Endothelial cell (in vitro differentiated cells): ENCODE measurements around the gene PARP3. TPM values are rescaled to one million over a fixed set of nuclear protein-coding genes. Genes with fewer than 3 reads are reported as not detected.
A peak's percentile ranks its signal among the peaks of the same experiment; 100 is the strongest.

ENCODE experiments used
- DNase-seq: peaks from one replicate; pipeline ENCODE4 v3.0.0; 2021; ENCODE audit warnings: low spot score
- H3K27ac Mint-ChIP-seq: one replicate; pipeline ENCODE4 v1.8.0; 2021; ENCODE audit warnings: mixed read lengths, inconsistent platforms; ENCODE audit not compliant: unreplicated experiment
- H3K27me3 Mint-ChIP-seq: one replicate; pipeline ENCODE4 v1.8.0; 2021; ENCODE audit warnings: mild to moderate bottlenecking, moderate library complexity, mixed read lengths, inconsistent platforms; ENCODE audit not compliant: unreplicated experiment
- H3K36me3 Mint-ChIP-seq: one replicate; pipeline ENCODE4 v1.8.0; 2021; ENCODE audit warnings: mild to moderate bottlenecking, low read depth, mixed read lengths, inconsistent platforms; ENCODE audit not compliant: unreplicated experiment
- H3K4me1 Mint-ChIP-seq: one replicate; pipeline ENCODE4 v1.8.0; 2021; ENCODE audit warnings: mild to moderate bottlenecking, mixed read lengths, inconsistent platforms; ENCODE audit not compliant: unreplicated experiment
- H3K4me3 Mint-ChIP-seq: one replicate; pipeline ENCODE4 v1.8.0; 2021; ENCODE audit warnings: mild to moderate bottlenecking, mixed read lengths, inconsistent platforms; ENCODE audit not compliant: unreplicated experiment
- H3K9me3 Mint-ChIP-seq: one replicate; pipeline ENCODE4 v1.8.0; 2021; ENCODE audit warnings: mixed read lengths, inconsistent platforms; ENCODE audit not compliant: unreplicated experiment
- total RNA-seq: library from RNA; stranded (reverse); fragmentation: NEBNext Ultra II Directional; extraction: Animal tissue kit (Norgen Biotek cat#: 25700); gene quantifications from one replicate; pipeline ENCODE4 v1.2.1, GENCODE V29; 2021; ENCODE audit not compliant: unreplicated experiment
- TF ChIP-seq, protein P1 (sequence below): fragments of 200-600 bp; sonication (generic); IDR thresholded peaks from one replicate; pipeline ENCODE4 v1.5.0; 2021; ENCODE audit warnings: antibody characterized with exemption; ENCODE audit not compliant: unreplicated experiment

Gene PARP3
- total RNA-seq, 1 donor from 2014 or later, result 4.6 TPM

DNA sequence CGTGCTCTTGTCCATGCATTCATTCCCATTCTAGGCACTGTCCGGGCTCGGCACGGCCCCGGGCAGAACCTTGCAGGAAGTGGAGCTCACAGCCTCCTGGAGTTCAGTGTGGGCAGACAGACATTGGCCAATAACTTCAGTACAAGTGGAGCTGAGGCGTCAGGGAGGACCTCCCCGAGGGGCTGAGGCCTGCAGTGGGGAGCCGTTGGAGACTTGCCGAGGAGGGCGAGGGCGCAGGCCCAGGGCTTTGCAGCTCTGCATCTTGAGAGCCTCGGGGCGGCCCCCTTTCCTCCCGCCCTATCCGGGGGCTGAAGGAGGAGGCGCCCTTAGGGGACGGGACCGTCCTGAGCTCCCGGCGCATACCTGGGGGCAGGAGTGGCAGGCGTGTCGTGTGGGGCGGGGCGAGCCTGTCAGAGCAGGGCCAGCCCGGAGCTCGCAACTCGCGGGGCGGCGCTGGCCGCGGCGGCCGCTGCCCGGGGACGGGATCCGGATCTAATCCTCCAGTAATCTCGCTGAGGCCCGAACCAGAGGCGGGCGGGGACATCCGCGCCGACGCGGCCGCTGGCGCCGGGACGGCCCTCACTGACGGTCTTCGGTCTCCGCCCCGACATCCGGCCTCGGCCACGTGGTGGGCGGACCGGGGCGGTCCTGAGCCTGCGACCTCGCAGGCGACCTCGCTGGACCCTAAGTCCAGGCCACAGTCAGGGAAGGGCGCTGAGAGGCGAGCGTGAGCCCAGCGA lies 40.8 kb downstream of the PARP3 start, which contains the start of gene ACY1:
ACY1 (plus strand) TSS at position 698 of the 740 bp plus-strand sequence. CDS start 530 bp downstream, outside the sequence.
- Mint-ChIP-seq H3K9me3 (no peaks in the 10 kb centered on the region), H3K36me3 (no peaks in the 10 kb centered on the region), H3K27ac (peak within 1 kb of the TSS; percentile 74), H3K4me3 (peak within 1 kb of the TSS; percentile 90), H3K27me3 (peaks cover 4% of the 10 kb centered on the region), H3K4me1 (peaks cover 7% of the 10 kb centered on the region)
- peak; percentile 83 for DNase-seq
- TF ChIP-seq, protein P1, sequence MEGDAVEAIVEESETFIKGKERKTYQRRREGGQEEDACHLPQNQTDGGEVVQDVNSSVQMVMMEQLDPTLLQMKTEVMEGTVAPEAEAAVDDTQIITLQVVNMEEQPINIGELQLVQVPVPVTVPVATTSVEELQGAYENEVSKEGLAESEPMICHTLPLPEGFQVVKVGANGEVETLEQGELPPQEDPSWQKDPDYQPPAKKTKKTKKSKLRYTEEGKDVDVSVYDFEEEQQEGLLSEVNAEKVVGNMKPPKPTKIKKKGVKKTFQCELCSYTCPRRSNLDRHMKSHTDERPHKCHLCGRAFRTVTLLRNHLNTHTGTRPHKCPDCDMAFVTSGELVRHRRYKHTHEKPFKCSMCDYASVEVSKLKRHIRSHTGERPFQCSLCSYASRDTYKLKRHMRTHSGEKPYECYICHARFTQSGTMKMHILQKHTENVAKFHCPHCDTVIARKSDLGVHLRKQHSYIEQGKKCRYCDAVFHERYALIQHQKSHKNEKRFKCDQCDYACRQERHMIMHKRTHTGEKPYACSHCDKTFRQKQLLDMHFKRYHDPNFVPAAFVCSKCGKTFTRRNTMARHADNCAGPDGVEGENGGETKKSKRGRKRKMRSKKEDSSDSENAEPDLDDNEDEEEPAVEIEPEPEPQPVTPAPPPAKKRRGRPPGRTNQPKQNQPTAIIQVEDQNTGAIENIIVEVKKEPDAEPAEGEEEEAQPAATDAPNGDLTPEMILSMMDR, result peak; percentile 32

GRCh38 chr3:51983578-51984268 lies 41.6 kb downstream of the PARP3 start:
- peak overlapping the region; percentile 73 for H3K4me3 Mint-ChIP-seq

GRCh38 chr3:51984269-51984647 lies 42.1 kb downstream of the PARP3 start:
- TF ChIP-seq, protein P1, result no peak
- peaks cover 14% of the 10 kb centered on the region for H3K4me1 Mint-ChIP-seq

More at GRCh38 chr3:51983578-51984268, 41.6 kb downstream of the PARP3 start:
- H3K9me3 Mint-ChIP-seq, result no peaks in the 10 kb centered on the region
- TF ChIP-seq, protein P1, result no peak
- no peaks in the 10 kb centered on the region for H3K36me3 Mint-ChIP-seq
- peaks cover 9% of the 10 kb centered on the region for H3K4me1 Mint-ChIP-seq
- H3K27ac Mint-ChIP-seq, result peak overlapping the region; percentile 74
- H3K27me3 Mint-ChIP-seq, result peaks cover 6% of the 10 kb centered on the region
- no peak for DNase-seq

DNA sequence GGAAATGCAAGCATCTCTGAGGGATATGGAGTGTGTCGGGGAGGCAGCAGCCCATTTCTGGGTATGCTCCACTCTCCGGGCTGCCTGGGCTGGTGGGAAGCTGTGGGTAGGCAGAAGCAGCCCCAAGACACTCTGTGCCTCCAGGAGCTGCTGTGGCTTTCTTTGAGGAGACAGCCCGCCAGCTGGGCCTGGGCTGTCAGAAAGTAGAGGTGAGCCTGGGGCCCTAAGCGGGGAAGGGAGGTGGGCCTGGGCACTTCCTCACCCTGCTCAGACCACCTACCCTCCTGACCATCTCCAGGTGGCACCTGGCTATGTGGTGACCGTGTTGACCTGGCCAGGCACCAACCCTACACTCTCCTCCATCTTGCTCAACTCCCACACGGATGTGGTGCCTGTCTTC lies 42.9 kb downstream of the PARP3 start:
- TF ChIP-seq, protein P1, result no peak
- Mint-ChIP-seq H3K27me3 (peaks cover 7% of the 10 kb centered on the region), H3K4me1 (peaks cover 14% of the 10 kb centered on the region), H3K36me3 (no peaks in the 10 kb centered on the region), H3K9me3 (no peaks in the 10 kb centered on the region), H3K27ac (no peak overlapping the region), H3K4me3 (peak overlapping the region; percentile 65)
- no peak for DNase-seq

More at GRCh38 chr3:51984269-51984647, 42.1 kb downstream of the PARP3 start:
- Mint-ChIP-seq H3K36me3 (no peaks in the 10 kb centered on the region), H3K27me3 (peaks cover 7% of the 10 kb centered on the region), H3K27ac (no peak overlapping the region), H3K9me3 (no peaks in the 10 kb centered on the region), H3K4me3 (no peak overlapping the region)
- no peak for DNase-seq
